GM23338 (cell line): ENCODE data around the gene BRK1. TPM values are rescaled to one million over a fixed set of nuclear protein-coding genes. Genes with fewer than 3 reads are reported as not detected.
"Not testable (repeated sequence)": the region's sequence is repeated elsewhere in the genome, so short reads cannot be mapped to it uniquely, and the experiment has no call there.

ENCODE experiments used
- ATAC-seq: fragments of 200-7000 bp; cut with Tn5 transposase; 3 replicates; pipeline ENCODE4 v1.9.1; 2020
- DNase-seq: peaks from one replicate; pipeline ENCODE4 v3.0.0-alpha.2; 2015; ENCODE audit warnings: low spot score
- H2AFZ ChIP-seq: fragments of 200-600 bp; sonication (generic); 2 replicates; pipeline ENCODE4 v1.8.0; 2016; ENCODE audit warnings: antibody characterized with exemption, mild to moderate bottlenecking, moderate library complexity
- H3F3A ChIP-seq: fragments of 200-600 bp; sonication (generic); replicated peaks from 2 replicates; pipeline ENCODE4 v1.8.0; 2017; ENCODE audit warnings: antibody characterized with exemption, mixed run types, low read depth
- H3K27ac ChIP-seq: fragments of 200-600 bp; sonication (generic); 2 replicates; pipeline ENCODE4 v1.6.1; 2016; ENCODE audit warnings: low read depth
- H3K27me3 ChIP-seq: fragments of 200-600 bp; sonication (generic); 2 replicates; pipeline ENCODE4 v1.8.0; 2016; ENCODE audit warnings: mild to moderate bottlenecking, mixed run types, moderate library complexity; ENCODE audit not compliant: insufficient read depth
- H3K36me3 ChIP-seq: fragments of 200-600 bp; sonication (generic); 2 replicates; pipeline ENCODE4 v1.8.0; 2016; ENCODE audit warnings: mild to moderate bottlenecking; ENCODE audit not compliant: insufficient read depth
- H3K4me1 ChIP-seq: fragments of 200-600 bp; sonication (generic); 2 replicates; pipeline ENCODE4 v1.8.0; 2016; ENCODE audit warnings: mild to moderate bottlenecking, moderate library complexity; ENCODE audit not compliant: insufficient read depth
- H3K4me2 ChIP-seq: fragments of 200-600 bp; sonication (generic); 2 replicates; pipeline ENCODE4 v1.7.1; 2017; ENCODE audit warnings: mixed run types
- H3K4me3 ChIP-seq: fragments of 200-600 bp; sonication (generic); 2 replicates; pipeline ENCODE4 v1.6.1; 2016; ENCODE audit warnings: mixed run types
- H3K79me2 ChIP-seq: fragments of 200-600 bp; sonication (generic); replicated peaks from 2 replicates; pipeline ENCODE4 v1.8.0; 2017; ENCODE audit warnings: mild to moderate bottlenecking; ENCODE audit not compliant: insufficient read depth
- H3K9me2 ChIP-seq: fragments of 200-600 bp; sonication (generic); 2 replicates; pipeline ENCODE4 v1.8.0; 2017; ENCODE audit not compliant: insufficient read depth
- H4K20me1 ChIP-seq: fragments of 200-600 bp; sonication (generic); replicated peaks from 2 replicates; pipeline ENCODE4 v1.8.0; 2017; ENCODE audit warnings: mild to moderate bottlenecking; ENCODE audit not compliant: insufficient read depth
- H3K27ac Mint-ChIP-seq: 2 replicates; pipeline ENCODE4 v1.8.0; 2020; ENCODE audit warnings: inconsistent platforms, mild to moderate bottlenecking, moderate library complexity, mixed read lengths
- H3K27me3 Mint-ChIP-seq: 3 replicates; pipeline ENCODE4 v1.8.0; 2022; ENCODE audit warnings: low read depth, mild to moderate bottlenecking, moderate library complexity, mixed read lengths, inconsistent platforms; ENCODE audit not compliant: insufficient read depth, poor library complexity
- H3K36me3 Mint-ChIP-seq: 3 replicates; pipeline ENCODE4 v1.8.0; 2021; ENCODE audit warnings: low read depth, mild to moderate bottlenecking, inconsistent platforms, moderate library complexity, mixed read lengths
- H3K4me1 Mint-ChIP-seq: 3 replicates; pipeline ENCODE4 v1.8.0; 2020; ENCODE audit warnings: mild to moderate bottlenecking, inconsistent platforms, mixed read lengths
- H3K4me3 Mint-ChIP-seq: 3 replicates; pipeline ENCODE4 v1.8.0; 2021; ENCODE audit warnings: moderate library complexity, mild to moderate bottlenecking, inconsistent platforms, mixed read lengths
- H3K9me3 Mint-ChIP-seq: 3 replicates; pipeline ENCODE4 v1.8.0; 2020; ENCODE audit warnings: moderate library complexity, mild to moderate bottlenecking, inconsistent platforms, mixed read lengths
- CREB1 ChIP-seq: fragments of 250-450 bp; sonication (Bioruptor Pico); IDR thresholded peaks from 2 replicates; pipeline ENCODE4 v1.5.0; 2020; ENCODE audit warnings: low read depth, mild to moderate bottlenecking, moderate library complexity
- EZH2 ChIP-seq: fragments of 200-600 bp; sonication (generic); IDR thresholded peaks from one replicate; pipeline ENCODE4 v1.8.0; 2017; ENCODE audit warnings: antibody characterized with exemption, mild to moderate bottlenecking, low read depth; ENCODE audit not compliant: unreplicated experiment
- EZH2phosphoT487 ChIP-seq: fragments of 200-600 bp; sonication (generic); IDR thresholded peaks from one replicate; pipeline ENCODE4 v1.8.1; 2018; ENCODE audit warnings: antibody characterized with exemption; ENCODE audit not compliant: unreplicated experiment
- JUNB ChIP-seq: IDR thresholded peaks from one replicate; pipeline ENCODE4 v1.6.1; 2016; ENCODE audit warnings: antibody characterized with exemption; ENCODE audit not compliant: unreplicated experiment
- POLR2AphosphoS5 ChIP-seq: IDR thresholded peaks from 2 replicates; pipeline ENCODE4 v1.6.1; 2016; ENCODE audit warnings: antibody characterized with exemption, low read depth
- STAT1 ChIP-seq: IDR thresholded peaks from one replicate; pipeline ENCODE4 v1.6.1; 2016; ENCODE audit warnings: antibody characterized with exemption; ENCODE audit not compliant: unreplicated experiment
- ZNF114 ChIP-seq: fragments of 250-450 bp; sonication (Bioruptor Pico); IDR thresholded peaks from 2 replicates; pipeline ENCODE4 v1.5.0; 2020; ENCODE audit warnings: mild to moderate bottlenecking, moderate library complexity
- polyA plus RNA-seq: library from polyadenylated mRNA; unstranded; fragments of >200 nt; fragmentation: Nextera tagmentation; extraction: Ambion mirVana; gene quantifications from 2 replicates; pipeline ENCODE4 v1.2.1, GENCODE V29; 2016
- total RNA-seq: library from RNA; depleted of rRNA; stranded (reverse); fragments of >200 nt; shearing (Covaris generic); gene quantifications from 2 replicates; pipeline ENCODE4 v1.2.3, GENCODE V29; 2014
- TF ChIP-seq, protein P1 (sequence below), 2 experiments: fragments of 200-600 bp in 1 of 2; sonication (generic) in 1 of 2; conservative IDR thresholded peaks; 2 replicates each; pipeline versions ENCODE4 v1.5.1 to v1.6.1; 2016 to 2017; ENCODE audit warnings: antibody characterized with exemption in 2 of 2, low read depth in 2 of 2, mild to moderate bottlenecking in 2 of 2, moderate library complexity in 1 of 2
- TF ChIP-seq, protein P2 (sequence below): fragments of 250-450 bp; sonication (Bioruptor Pico); IDR thresholded peaks from 2 replicates; pipeline ENCODE4 v1.5.0; 2020; ENCODE audit warnings: mild to moderate bottlenecking, moderate library complexity

The BRK1 gene
- total and polyA plus RNA-seq, 2 experiments from 2014 or later, result 130 to 165 TPM

DNA sequence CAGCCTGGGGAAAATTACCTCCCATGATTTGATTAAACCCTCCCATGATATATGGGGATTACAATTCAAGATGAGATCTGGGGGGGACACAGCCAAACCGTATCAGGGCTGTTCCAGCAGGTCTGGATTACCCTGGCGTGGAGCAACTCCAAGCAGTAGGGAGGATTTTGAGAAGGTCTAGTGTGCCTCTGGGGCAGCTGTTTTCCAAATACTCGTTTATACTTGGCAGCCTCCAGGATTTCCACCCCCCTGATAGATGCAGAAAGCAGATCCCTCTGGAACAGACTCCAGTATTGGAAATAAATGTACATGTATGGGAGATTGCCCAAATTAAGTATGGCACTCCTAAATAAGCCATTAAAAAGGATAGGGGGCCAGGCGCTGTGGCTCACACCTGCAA, 41.6 kb downstream of the BRK1 start:
- Histone ChIP-seq H3K36me3 (peaks cover 6% of the 10 kb centered on the region; the same call in 1 of the 2 replicates), H3K4me2 (no peak overlapping the region), H3K79me2 (no peaks in the 10 kb centered on the region), H3F3A (0 out of 2 replicates have a peak, but pooled peaks cover 5% of the 10 kb centered on the region), H4K20me1 (0 out of 2 replicates have a peak, but pooled peaks cover 4% of the 10 kb centered on the region), H2AFZ (no peak overlapping the region), H3K4me1 (no peaks in the 10 kb centered on the region), H3K9me2 (no peaks in the 10 kb centered on the region), H3K4me3 (no peak overlapping the region), H3K27me3 (no peaks in the 10 kb centered on the region), H3K27ac (no peak overlapping the region)
- H3K9me3 Mint-ChIP-seq, result no peaks in the 10 kb centered on the region
- ATAC-seq, result no peak
- TF ChIP-seq CREB1 (CRISPR knock-in tag) (no peak), JUNB (no peak), ZNF114 (CRISPR knock-in tag) (no peak), EZH2 (no peak)
- TF ChIP-seq, protein P1, sequence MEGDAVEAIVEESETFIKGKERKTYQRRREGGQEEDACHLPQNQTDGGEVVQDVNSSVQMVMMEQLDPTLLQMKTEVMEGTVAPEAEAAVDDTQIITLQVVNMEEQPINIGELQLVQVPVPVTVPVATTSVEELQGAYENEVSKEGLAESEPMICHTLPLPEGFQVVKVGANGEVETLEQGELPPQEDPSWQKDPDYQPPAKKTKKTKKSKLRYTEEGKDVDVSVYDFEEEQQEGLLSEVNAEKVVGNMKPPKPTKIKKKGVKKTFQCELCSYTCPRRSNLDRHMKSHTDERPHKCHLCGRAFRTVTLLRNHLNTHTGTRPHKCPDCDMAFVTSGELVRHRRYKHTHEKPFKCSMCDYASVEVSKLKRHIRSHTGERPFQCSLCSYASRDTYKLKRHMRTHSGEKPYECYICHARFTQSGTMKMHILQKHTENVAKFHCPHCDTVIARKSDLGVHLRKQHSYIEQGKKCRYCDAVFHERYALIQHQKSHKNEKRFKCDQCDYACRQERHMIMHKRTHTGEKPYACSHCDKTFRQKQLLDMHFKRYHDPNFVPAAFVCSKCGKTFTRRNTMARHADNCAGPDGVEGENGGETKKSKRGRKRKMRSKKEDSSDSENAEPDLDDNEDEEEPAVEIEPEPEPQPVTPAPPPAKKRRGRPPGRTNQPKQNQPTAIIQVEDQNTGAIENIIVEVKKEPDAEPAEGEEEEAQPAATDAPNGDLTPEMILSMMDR (conservative IDR thresholded peaks at IDR 0.05; ENCODE audit: low read depth in 2 of 2), result no peak
- peaks cover 4% of the 10 kb centered on the region for H3K27me3 Mint-ChIP-seq
- 0 out of 3 replicates have a peak, but pooled peaks cover 3% of the 10 kb centered on the region for H3K4me1 Mint-ChIP-seq
- no peak for DNase-seq
- H3K27ac Mint-ChIP-seq, result no peak overlapping the region
- peaks cover 14% of the 10 kb centered on the region; the same call in 2 of the 3 replicates for H3K36me3 Mint-ChIP-seq
- H3K4me3 Mint-ChIP-seq, result no peak overlapping the region

DNA sequence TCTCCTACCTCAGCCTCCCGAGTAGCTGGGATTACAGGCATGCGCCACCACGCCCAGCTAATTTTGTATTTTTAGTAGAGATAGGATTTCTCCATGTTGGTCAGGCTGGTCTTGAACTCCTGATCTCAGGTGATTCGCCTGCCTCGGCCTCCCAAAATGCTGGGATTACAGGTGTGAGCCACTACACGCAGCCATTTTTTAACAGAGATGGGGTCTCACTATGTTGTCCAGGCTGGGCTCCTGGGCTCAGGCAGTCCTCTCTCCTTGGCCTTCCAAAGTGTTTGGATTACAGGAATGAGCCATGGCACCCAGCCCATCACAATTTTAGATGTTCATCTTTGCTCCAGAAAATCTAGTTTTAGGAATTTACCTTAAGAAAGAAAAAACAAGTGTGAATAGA, 43.1 kb downstream of the BRK1 start:
- not testable (repeated sequence) for H3K4me1 Mint-ChIP-seq, ATAC-seq, H3F3A ChIP-seq, H3K4me3 Mint-ChIP-seq, DNase-seq, H3K27me3 ChIP-seq, H3K36me3 Mint-ChIP-seq, H3K27me3 Mint-ChIP-seq, H3K4me1 ChIP-seq, H3K36me3 ChIP-seq, H4K20me1 ChIP-seq, H3K79me2 ChIP-seq, H3K4me2 ChIP-seq, H3K27ac Mint-ChIP-seq, H3K9me2 ChIP-seq, H3K9me3 Mint-ChIP-seq, H3K27ac ChIP-seq, H3K4me3 ChIP-seq, H2AFZ ChIP-seq

DNA sequence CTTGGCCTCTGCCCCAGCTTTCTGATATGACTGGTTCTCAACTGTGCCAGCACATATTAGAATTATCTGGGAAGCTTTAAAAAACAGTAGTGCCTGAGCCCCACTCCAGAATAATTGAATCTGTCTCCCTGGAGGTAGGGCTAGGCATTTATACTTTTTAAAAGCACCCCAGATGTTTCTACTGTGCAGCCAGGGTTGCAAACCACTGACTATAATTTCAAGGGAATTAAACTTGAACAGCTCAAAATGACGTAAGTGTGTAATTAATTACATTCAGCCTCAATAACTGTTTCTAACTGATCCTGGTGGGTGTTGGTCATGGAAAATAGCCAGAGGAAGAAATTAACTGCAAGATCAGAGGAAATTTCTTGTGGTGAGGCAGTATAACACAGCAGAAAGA, 44.9 kb downstream of the BRK1 start:
- no peaks in the 10 kb centered on the region for H3K27me3 ChIP-seq
- no peaks in the 10 kb centered on the region for H4K20me1 ChIP-seq
- H3K27ac ChIP-seq, result no peak overlapping the region
- no peak overlapping the region for H3K4me2 ChIP-seq
- no peak overlapping the region for H3K4me3 Mint-ChIP-seq
- H3K36me3 ChIP-seq, result no peaks in the 10 kb centered on the region
- peaks cover 4% of the 10 kb centered on the region for H3K27me3 Mint-ChIP-seq
- no peak overlapping the region for H3K4me3 ChIP-seq
- DNase-seq (no peak), ATAC-seq (no peak)
- no peaks in the 10 kb centered on the region for H3K4me1 ChIP-seq
- no peaks in the 10 kb centered on the region for H3K79me2 ChIP-seq
- H2AFZ ChIP-seq, result no peak overlapping the region
- no peaks in the 10 kb centered on the region for H3K36me3 Mint-ChIP-seq
- no peaks in the 10 kb centered on the region for H3K9me2 ChIP-seq
- H3F3A ChIP-seq, result 0 out of 2 replicates have a peak, but pooled peaks cover 5% of the 10 kb centered on the region
- H3K4me1 Mint-ChIP-seq, result 0 out of 3 replicates have a peak, but pooled peaks cover 3% of the 10 kb centered on the region
- H3K9me3 Mint-ChIP-seq, result no peaks in the 10 kb centered on the region
- H3K27ac Mint-ChIP-seq, result no peak overlapping the region
- TF ChIP-seq CREB1 (CRISPR knock-in tag), result no peak
- no peak for TF ChIP-seq POLR2AphosphoS5
- no peak for TF ChIP-seq JUNB
- no peak for TF ChIP-seq STAT1
- TF ChIP-seq ZNF114 (CRISPR knock-in tag), result no peak
- TF ChIP-seq, protein P2, sequence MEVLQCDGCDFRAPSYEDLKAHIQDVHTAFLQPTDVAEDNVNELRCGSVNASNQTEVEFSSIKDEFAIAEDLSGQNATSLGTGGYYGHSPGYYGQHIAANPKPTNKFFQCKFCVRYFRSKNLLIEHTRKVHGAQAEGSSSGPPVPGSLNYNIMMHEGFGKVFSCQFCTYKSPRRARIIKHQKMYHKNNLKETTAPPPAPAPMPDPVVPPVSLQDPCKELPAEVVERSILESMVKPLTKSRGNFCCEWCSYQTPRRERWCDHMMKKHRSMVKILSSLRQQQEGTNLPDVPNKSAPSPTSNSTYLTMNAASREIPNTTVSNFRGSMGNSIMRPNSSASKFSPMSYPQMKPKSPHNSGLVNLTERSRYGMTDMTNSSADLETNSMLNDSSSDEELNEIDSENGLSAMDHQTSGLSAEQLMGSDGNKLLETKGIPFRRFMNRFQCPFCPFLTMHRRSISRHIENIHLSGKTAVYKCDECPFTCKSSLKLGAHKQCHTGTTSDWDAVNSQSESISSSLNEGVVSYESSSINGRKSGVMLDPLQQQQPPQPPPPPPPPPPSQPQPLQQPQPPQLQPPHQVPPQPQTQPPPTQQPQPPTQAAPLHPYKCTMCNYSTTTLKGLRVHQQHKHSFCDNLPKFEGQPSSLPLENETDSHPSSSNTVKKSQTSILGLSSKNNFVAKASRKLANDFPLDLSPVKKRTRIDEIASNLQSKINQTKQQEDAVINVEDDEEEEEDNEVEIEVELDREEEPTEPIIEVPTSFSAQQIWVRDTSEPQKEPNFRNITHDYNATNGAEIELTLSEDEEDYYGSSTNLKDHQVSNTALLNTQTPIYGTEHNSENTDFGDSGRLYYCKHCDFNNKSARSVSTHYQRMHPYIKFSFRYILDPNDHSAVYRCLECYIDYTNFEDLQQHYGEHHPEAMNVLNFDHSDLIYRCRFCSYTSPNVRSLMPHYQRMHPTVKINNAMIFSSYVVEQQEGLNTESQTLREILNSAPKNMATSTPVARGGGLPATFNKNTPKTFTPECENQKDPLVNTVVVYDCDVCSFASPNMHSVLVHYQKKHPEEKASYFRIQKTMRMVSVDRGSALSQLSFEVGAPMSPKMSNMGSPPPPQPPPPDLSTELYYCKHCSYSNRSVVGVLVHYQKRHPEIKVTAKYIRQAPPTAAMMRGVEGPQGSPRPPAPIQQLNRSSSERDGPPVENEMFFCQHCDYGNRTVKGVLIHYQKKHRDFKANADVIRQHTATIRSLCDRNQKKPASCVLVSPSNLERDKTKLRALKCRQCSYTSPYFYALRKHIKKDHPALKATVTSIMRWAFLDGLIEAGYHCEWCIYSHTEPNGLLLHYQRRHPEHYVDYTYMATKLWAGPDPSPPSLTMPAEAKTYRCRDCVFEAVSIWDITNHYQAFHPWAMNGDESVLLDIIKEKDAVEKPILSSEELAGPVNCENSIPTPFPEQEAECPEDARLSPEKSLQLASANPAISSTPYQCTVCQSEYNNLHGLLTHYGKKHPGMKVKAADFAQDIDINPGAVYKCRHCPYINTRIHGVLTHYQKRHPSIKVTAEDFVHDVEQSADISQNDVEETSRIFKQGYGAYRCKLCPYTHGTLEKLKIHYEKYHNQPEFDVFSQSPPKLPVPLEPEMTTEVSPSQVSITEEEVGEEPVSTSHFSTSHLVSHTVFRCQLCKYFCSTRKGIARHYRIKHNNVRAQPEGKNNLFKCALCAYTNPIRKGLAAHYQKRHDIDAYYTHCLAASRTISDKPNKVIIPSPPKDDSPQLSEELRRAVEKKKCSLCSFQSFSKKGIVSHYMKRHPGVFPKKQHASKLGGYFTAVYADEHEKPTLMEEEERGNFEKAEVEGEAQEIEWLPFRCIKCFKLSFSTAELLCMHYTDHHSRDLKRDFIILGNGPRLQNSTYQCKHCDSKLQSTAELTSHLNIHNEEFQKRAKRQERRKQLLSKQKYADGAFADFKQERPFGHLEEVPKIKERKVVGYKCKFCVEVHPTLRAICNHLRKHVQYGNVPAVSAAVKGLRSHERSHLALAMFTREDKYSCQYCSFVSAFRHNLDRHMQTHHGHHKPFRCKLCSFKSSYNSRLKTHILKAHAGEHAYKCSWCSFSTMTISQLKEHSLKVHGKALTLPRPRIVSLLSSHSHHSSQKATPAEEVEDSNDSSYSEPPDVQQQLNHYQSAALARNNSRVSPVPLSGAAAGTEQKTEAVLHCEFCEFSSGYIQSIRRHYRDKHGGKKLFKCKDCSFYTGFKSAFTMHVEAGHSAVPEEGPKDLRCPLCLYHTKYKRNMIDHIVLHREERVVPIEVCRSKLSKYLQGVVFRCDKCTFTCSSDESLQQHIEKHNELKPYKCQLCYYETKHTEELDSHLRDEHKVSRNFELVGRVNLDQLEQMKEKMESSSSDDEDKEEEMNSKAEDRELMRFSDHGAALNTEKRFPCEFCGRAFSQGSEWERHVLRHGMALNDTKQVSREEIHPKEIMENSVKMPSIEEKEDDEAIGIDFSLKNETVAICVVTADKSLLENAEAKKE (CRISPR knock-in tag), result no peak
- TF ChIP-seq EZH2phosphoT487, result no peak
